ENCODE results near the gene TUBGCP6.

The TUBGCP6 gene

GRCh38 chr22:50180727-50181521 is 63.9 kb downstream of the TUBGCP6 start:
- DNase-seq (ENCODE audit: low read depth) = no peak

DNA sequence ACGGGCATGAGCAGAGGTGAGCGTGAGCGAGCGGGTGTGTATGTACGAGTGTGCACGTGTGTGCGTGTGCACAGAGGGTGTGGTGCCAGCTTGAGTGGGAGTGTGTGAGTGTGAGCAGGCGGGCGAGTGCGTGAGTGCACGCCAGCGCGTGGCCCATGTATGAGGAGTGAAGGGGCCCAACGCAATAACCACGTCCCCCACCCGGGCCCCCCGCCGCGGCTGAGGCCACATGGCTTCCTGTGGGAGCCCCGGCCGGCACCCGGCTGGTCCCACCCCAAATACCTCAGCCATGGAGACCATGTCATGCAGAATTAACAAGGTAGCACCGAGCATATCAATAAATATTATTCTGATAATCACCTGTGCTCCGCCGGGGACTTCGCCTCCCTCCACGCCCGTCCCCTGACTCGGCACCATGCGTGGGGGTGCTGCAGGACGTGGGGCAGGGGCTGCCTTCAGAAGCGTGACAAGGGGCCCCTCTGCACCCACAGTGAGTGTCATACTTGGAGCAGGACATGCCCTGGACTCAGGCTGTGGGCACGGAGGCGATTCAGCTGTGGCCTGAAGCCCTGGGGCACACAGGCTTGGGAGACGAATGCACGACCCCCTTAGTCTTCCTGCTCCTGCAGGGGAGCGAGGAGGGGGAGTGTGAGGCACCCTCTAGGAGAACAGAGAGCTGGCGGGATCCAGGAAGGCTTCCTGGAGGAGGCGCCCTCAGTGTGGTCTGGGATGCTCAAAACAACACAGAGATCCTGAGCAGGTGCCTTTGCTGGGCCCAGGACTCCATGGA is 64.7 kb downstream of the TUBGCP6 start:
- no peak for DNase-seq (ENCODE audit: low read depth)

GRCh38 chr22:50178871-50179869 is 65.7 kb downstream of the TUBGCP6 start:
- DNase-seq (ENCODE audit: low read depth) = no peak

DNA sequence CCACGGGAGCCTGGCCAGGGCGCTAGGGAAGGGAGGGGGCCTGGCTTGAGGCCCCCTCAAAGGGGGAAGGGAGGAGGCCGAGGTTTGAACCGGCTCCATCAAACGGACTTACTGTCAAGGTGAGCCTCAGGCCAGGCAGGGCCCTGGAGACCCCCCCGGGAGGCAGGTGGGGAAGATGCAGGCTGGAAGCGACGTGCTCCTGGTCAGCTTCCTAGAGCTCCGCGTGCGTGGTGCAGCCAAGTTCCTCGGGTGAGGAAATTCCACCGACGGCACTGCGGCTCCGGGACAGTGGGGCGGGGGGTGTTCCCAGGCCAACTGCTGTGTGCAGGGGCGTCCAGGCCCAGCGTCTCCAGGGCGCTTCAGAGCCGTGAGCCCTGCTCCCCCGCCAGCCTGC is 66.4 kb downstream of the TUBGCP6 start:
- no peak for DNase-seq (ENCODE audit: low read depth)

GRCh38 chr22:50177537-50178470 is 67.0 kb downstream of the TUBGCP6 start:
- no peak for DNase-seq (ENCODE audit: low read depth)

DNA sequence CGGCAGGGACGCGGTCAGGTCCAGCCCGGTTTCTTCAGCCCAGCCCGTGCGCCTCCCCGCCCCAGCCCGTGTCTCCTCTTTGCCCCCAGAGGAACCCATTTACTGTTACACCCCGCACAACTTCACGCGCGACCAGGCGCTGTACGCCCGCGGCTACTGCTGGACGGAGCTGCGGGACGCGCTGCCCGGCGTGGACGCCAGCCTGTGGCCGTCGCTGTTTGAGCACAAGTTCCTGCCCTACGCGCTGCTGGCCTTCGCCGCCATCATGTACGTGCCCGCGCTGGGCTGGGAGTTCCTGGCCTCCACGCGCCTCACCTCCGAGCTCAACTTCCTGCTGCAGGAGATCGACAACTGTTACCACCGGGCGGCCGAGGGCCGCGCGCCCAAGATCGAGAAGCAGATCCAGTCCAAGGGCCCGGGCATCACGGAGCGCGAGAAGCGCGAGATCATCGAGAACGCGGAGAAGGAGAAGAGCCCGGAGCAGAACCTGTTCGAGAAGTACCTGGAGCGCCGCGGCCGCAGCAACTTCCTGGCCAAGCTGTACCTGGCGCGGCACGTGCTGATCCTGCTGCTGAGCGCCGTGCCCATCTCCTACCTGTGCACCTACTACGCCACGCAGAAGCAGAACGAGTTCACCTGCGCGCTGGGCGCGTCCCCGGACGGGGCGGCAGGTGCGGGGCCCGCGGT is 67.8 kb downstream of the TUBGCP6 start:
- no peak for DNase-seq (ENCODE audit: low read depth)

GRCh38 chr22:50175921-50176849 is 68.6 kb downstream of the TUBGCP6 start:
- DNase-seq (ENCODE audit: low read depth) = no peak

- no peak for DNase-seq (ENCODE audit: low read depth)
These were observed 69.7 kb downstream of the TUBGCP6 start for GRCh38 chr22:50175191-50175461.

- no peak for DNase-seq (ENCODE audit: low read depth)
These were observed 70.2 kb downstream of the TUBGCP6 start for GRCh38 chr22:50174382-50175190.

DNA sequence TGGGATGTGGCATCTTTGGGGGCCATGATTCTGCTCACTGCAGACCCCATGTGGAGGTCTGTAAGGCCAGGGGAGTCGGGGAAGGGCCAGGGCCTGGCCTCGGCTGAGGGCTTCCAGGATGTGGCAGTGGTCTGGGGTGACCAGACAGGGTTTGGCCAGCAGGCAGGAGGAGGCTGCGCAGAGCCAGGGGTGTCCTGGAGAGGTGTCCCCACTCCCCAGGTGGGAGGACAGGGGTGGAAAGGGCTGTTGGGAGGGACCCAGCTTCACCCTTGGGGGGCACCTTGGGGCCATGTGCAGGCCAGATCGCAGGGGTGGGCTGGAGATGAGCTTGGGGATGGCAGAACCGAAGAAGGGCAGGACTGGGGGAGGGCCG is 70.9 kb downstream of the TUBGCP6 start:
- DNase-seq (ENCODE audit: low read depth) = no peak

- DNase-seq (ENCODE audit: low read depth) = no peak
These were observed 71.4 kb downstream of the TUBGCP6 start for GRCh38 chr22:50173311-50173982.

- no peak for DNase-seq (ENCODE audit: low read depth)
These were observed 72.8 kb downstream of the TUBGCP6 start for GRCh38 chr22:50171965-50172421.

- DNase-seq (ENCODE audit: low read depth) = no peak
These were observed 73.4 kb downstream of the TUBGCP6 start for GRCh38 chr22:50171319-50171964.

- DNase-seq (ENCODE audit: low read depth) = no peak
These were observed 74.1 kb downstream of the TUBGCP6 start, which contains the start of gene PANX2 for GRCh38 chr22:50170453-50171318. TSS of gene PANX2 (plus strand) at chr22:50170731. CDS start at chr22:50170731, 0 bp downstream.

GRCh38 chr22:50169774-50170341 is 75.0 kb downstream of the TUBGCP6 start:
- DNase-seq (ENCODE audit: low read depth) = no peak

DNA sequence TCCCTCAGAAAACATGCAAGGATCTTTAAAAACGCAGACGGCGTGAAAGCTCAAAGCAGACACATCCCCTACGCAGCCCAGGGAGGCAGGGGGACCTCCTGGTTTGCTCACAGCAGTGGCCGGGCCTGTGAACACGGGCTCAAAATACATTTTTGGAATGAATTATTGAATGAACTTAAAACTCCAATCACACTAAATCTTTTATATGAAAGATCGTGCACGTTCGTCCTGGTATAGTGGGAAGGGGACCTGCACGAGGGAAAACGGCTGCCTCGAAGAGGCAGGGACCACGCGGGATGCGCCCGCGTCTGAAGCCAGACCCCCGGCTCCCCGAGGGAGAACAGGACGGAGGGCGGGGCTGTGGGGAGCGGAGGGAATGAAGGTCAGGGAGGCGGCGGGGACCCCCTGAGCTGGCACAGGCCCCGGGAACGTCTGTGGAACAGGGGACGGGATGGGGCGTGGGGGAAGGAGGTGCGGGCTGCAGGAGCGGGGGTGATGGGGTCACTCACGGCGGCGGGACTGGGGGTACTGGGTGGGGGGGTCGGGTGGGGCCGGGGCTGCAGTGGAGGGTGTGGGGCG is 75.6 kb downstream of the TUBGCP6 start:
- DNase-seq (ENCODE audit: low read depth) = no peak

All from GM04503 (cell line).